CMK (cell line): ENCODE measurements around the gene PRG2.
"Not testable (repeated sequence)": the region's sequence is repeated elsewhere in the genome, so short reads cannot be mapped to it uniquely, and the experiment has no call there.

Source experiments
- DNase-seq: peaks from one replicate; pipeline ENCODE4 v3.0.0-alpha.2; 2010; ENCODE audit warnings: low read depth

PRG2 gene

GRCh38 chr11:57419146-57419545, 28.7 kb upstream of the PRG2 start:
- no peak for DNase-seq

- DNase-seq: no peak
Observed at GRCh38 chr11:57418131-57418530, 27.7 kb upstream of the PRG2 start.

GRCh38 chr11:57417056-57417455, 26.6 kb upstream of the PRG2 start:
- no peak for DNase-seq

GRCh38 chr11:57416436-57416835, 26.0 kb upstream of the PRG2 start:
- DNase-seq: no peak

GRCh38 chr11:57414612-57415212, 24.3 kb upstream of the PRG2 start:
- DNase-seq: no peak

- no peak for DNase-seq
Observed at GRCh38 chr11:57413681-57414080, 23.2 kb upstream of the PRG2 start.

GRCh38 chr11:57410287-57410686, 19.8 kb upstream of the PRG2 start:
- no peak for DNase-seq

- no peak for DNase-seq
Observed at GRCh38 chr11:57409321-57410100, 19.1 kb upstream of the PRG2 start.

GRCh38 chr11:57408771-57409170, 18.3 kb upstream of the PRG2 start:
- DNase-seq: no peak

- DNase-seq: no peak
Observed at GRCh38 chr11:57407941-57408475, 17.6 kb upstream of the PRG2 start.

GRCh38 chr11:57407010-57407920, 16.8 kb upstream of the PRG2 start:
- no peak for DNase-seq

- no peak for DNase-seq
Observed at GRCh38 chr11:57406337-57406904, 16.0 kb upstream of the PRG2 start.

- no peak for DNase-seq
Observed at GRCh38 chr11:57405271-57405860, 14.9 kb upstream of the PRG2 start.

GRCh38 chr11:57403802-57404147, 13.3 kb upstream of the PRG2 start:
- no peak for DNase-seq

GRCh38 chr11:57403003-57403801, 12.8 kb upstream of the PRG2 start:
- not testable (repeated sequence) for DNase-seq

- DNase-seq: no peak
Observed at GRCh38 chr11:57402188-57403002, 11.9 kb upstream of the PRG2 start.

GRCh38 chr11:57399972-57400578, 9.6 kb upstream of the PRG2 start:
- DNase-seq: no peak

- no peak for DNase-seq
Observed at GRCh38 chr11:57399221-57399620, 8.8 kb upstream of the PRG2 start.

GRCh38 chr11:57397394-57397990, 7.0 kb upstream of the PRG2 start:
- no peak for DNase-seq
